Fibroblast of skin of left quadriceps (primary cell): ENCODE measurements around the gene GLIPR1L2.
"Not testable (repeated sequence)": the region's sequence is repeated elsewhere in the genome, so short reads cannot be mapped to it uniquely, and the experiment has no call there.

Source experiments
- DNase-seq, 2 experiments: peaks; one replicate each; pipeline ENCODE4 v3.0.0-alpha.2; 2013; ENCODE audit warnings: low read depth in 2 of 2

Gene GLIPR1L2

GRCh38 chr12:75390899-75391538 is at the start of gene GLIPR1L2:
Gene GLIPR1L2, plus strand, starts transcription at chr12:75391089. Its CDS starts 28 bp downstream, at chr12:75391117.
- DNase-seq = peak; percentile 94

GRCh38 chr12:75341873-75342272 is 49.0 kb upstream of the GLIPR1L2 start:
- no peak for DNase-seq

GRCh38 chr12:75345531-75345930 is 45.4 kb upstream of the GLIPR1L2 start:
- DNase-seq = no peak

- DNase-seq = not testable (repeated sequence)
Observed at GRCh38 chr12:75346215-75346614, 44.7 kb upstream of the GLIPR1L2 start.

GRCh38 chr12:75349946-75350345 is 40.9 kb upstream of the GLIPR1L2 start:
- no peak for DNase-seq

- no peak for DNase-seq
Observed at GRCh38 chr12:75350413-75350812, 40.5 kb upstream of the GLIPR1L2 start.

- no peak for DNase-seq
Observed at GRCh38 chr12:75354011-75354410, 36.9 kb upstream of the GLIPR1L2 start.

GRCh38 chr12:75360920-75361319 is 30.0 kb upstream of the GLIPR1L2 start:
- DNase-seq = no peak

- no peak for DNase-seq
Observed at GRCh38 chr12:75361408-75361807, 29.5 kb upstream of the GLIPR1L2 start.

- DNase-seq = peak; percentile 85 to 88
Observed at GRCh38 chr12:75364919-75365318, 26.0 kb upstream of the GLIPR1L2 start.

- peak in 1 of 2 experiments; percentile 8 for DNase-seq
Observed at GRCh38 chr12:75366629-75367028, 24.3 kb upstream of the GLIPR1L2 start.

GRCh38 chr12:75374971-75375370 is 15.9 kb upstream of the GLIPR1L2 start:
- DNase-seq = no peak

- DNase-seq = peak in 1 of 2 experiments; percentile 8
Observed at GRCh38 chr12:75378354-75378753, 12.5 kb upstream of the GLIPR1L2 start.

- DNase-seq = peak in 1 of 2 experiments; percentile 14
Observed at GRCh38 chr12:75389061-75389460, 1.8 kb upstream of the GLIPR1L2 start.

- DNase-seq = no peak
Observed at GRCh38 chr12:75389706-75390105, 1.2 kb upstream of the GLIPR1L2 start.

- DNase-seq = no peak
Observed at GRCh38 chr12:75390156-75390898, 562 bp upstream of the GLIPR1L2 start.

GRCh38 chr12:75404231-75404630 is 13.3 kb downstream of the GLIPR1L2 start:
- no peak for DNase-seq

- DNase-seq = no peak
Observed at GRCh38 chr12:75407683-75408082, 16.8 kb downstream of the GLIPR1L2 start.

GRCh38 chr12:75409830-75410229 is 18.9 kb downstream of the GLIPR1L2 start:
- no peak for DNase-seq

GRCh38 chr12:75414671-75415070 is 23.8 kb downstream of the GLIPR1L2 start:
- peak; percentile 13 to 15 for DNase-seq

- DNase-seq = no peak
Observed at GRCh38 chr12:75419841-75420240, 29.0 kb downstream of the GLIPR1L2 start.

- DNase-seq = no peak
Observed at GRCh38 chr12:75427491-75427890, 36.6 kb downstream of the GLIPR1L2 start.

- no peak for DNase-seq
Observed at GRCh38 chr12:75428767-75429166, 37.9 kb downstream of the GLIPR1L2 start.
